GM23338 (cell line): Measurements from ENCODE around the gene HORMAD2. TPM values are rescaled to one million over a fixed set of nuclear protein-coding genes. Genes with fewer than 3 reads are reported as not detected.

Experiments used
- ATAC-seq: fragments of 200-7000 bp; cut with Tn5 transposase; 3 replicates; pipeline ENCODE4 v1.9.1; 2020
- DNase-seq: peaks from one replicate; pipeline ENCODE4 v3.0.0-alpha.2; 2015; ENCODE audit warnings: low spot score
- H2AFZ ChIP-seq: fragments of 200-600 bp; sonication (generic); 2 replicates; pipeline ENCODE4 v1.8.0; 2016; ENCODE audit warnings: antibody characterized with exemption, mild to moderate bottlenecking, moderate library complexity
- H3F3A ChIP-seq: fragments of 200-600 bp; sonication (generic); replicated peaks from 2 replicates; pipeline ENCODE4 v1.8.0; 2017; ENCODE audit warnings: antibody characterized with exemption, mixed run types, low read depth
- H3K27ac ChIP-seq: fragments of 200-600 bp; sonication (generic); 2 replicates; pipeline ENCODE4 v1.6.1; 2016; ENCODE audit warnings: low read depth
- H3K27me3 ChIP-seq: fragments of 200-600 bp; sonication (generic); 2 replicates; pipeline ENCODE4 v1.8.0; 2016; ENCODE audit warnings: mild to moderate bottlenecking, mixed run types, moderate library complexity; ENCODE audit not compliant: insufficient read depth
- H3K36me3 ChIP-seq: fragments of 200-600 bp; sonication (generic); 2 replicates; pipeline ENCODE4 v1.8.0; 2016; ENCODE audit warnings: mild to moderate bottlenecking; ENCODE audit not compliant: insufficient read depth
- H3K4me1 ChIP-seq: fragments of 200-600 bp; sonication (generic); 2 replicates; pipeline ENCODE4 v1.8.0; 2016; ENCODE audit warnings: mild to moderate bottlenecking, moderate library complexity; ENCODE audit not compliant: insufficient read depth
- H3K4me2 ChIP-seq: fragments of 200-600 bp; sonication (generic); 2 replicates; pipeline ENCODE4 v1.7.1; 2017; ENCODE audit warnings: mixed run types
- H3K4me3 ChIP-seq: fragments of 200-600 bp; sonication (generic); 2 replicates; pipeline ENCODE4 v1.6.1; 2016; ENCODE audit warnings: mixed run types
- H3K79me2 ChIP-seq: fragments of 200-600 bp; sonication (generic); replicated peaks from 2 replicates; pipeline ENCODE4 v1.8.0; 2017; ENCODE audit warnings: mild to moderate bottlenecking; ENCODE audit not compliant: insufficient read depth
- H3K9me2 ChIP-seq: fragments of 200-600 bp; sonication (generic); 2 replicates; pipeline ENCODE4 v1.8.0; 2017; ENCODE audit not compliant: insufficient read depth
- H4K20me1 ChIP-seq: fragments of 200-600 bp; sonication (generic); replicated peaks from 2 replicates; pipeline ENCODE4 v1.8.0; 2017; ENCODE audit warnings: mild to moderate bottlenecking; ENCODE audit not compliant: insufficient read depth
- H3K27ac Mint-ChIP-seq: 2 replicates; pipeline ENCODE4 v1.8.0; 2020; ENCODE audit warnings: inconsistent platforms, mild to moderate bottlenecking, moderate library complexity, mixed read lengths
- H3K27me3 Mint-ChIP-seq: 3 replicates; pipeline ENCODE4 v1.8.0; 2022; ENCODE audit warnings: low read depth, mild to moderate bottlenecking, moderate library complexity, mixed read lengths, inconsistent platforms; ENCODE audit not compliant: insufficient read depth, poor library complexity
- H3K36me3 Mint-ChIP-seq: 3 replicates; pipeline ENCODE4 v1.8.0; 2021; ENCODE audit warnings: low read depth, mild to moderate bottlenecking, inconsistent platforms, moderate library complexity, mixed read lengths
- H3K4me1 Mint-ChIP-seq: 3 replicates; pipeline ENCODE4 v1.8.0; 2020; ENCODE audit warnings: mild to moderate bottlenecking, inconsistent platforms, mixed read lengths
- H3K4me3 Mint-ChIP-seq: 3 replicates; pipeline ENCODE4 v1.8.0; 2021; ENCODE audit warnings: moderate library complexity, mild to moderate bottlenecking, inconsistent platforms, mixed read lengths
- H3K9me3 Mint-ChIP-seq: 3 replicates; pipeline ENCODE4 v1.8.0; 2020; ENCODE audit warnings: moderate library complexity, mild to moderate bottlenecking, inconsistent platforms, mixed read lengths
- CREB1 ChIP-seq: fragments of 250-450 bp; sonication (Bioruptor Pico); IDR thresholded peaks from 2 replicates; pipeline ENCODE4 v1.5.0; 2020; ENCODE audit warnings: low read depth, mild to moderate bottlenecking, moderate library complexity
- ETS1 ChIP-seq: IDR thresholded peaks from 2 replicates; pipeline ENCODE4 v1.6.1; 2016; ENCODE audit warnings: antibody characterized with exemption
- EZH2 ChIP-seq: fragments of 200-600 bp; sonication (generic); IDR thresholded peaks from one replicate; pipeline ENCODE4 v1.8.0; 2017; ENCODE audit warnings: antibody characterized with exemption, mild to moderate bottlenecking, low read depth; ENCODE audit not compliant: unreplicated experiment
- EZH2phosphoT487 ChIP-seq: fragments of 200-600 bp; sonication (generic); IDR thresholded peaks from one replicate; pipeline ENCODE4 v1.8.1; 2018; ENCODE audit warnings: antibody characterized with exemption; ENCODE audit not compliant: unreplicated experiment
- JUNB ChIP-seq: IDR thresholded peaks from one replicate; pipeline ENCODE4 v1.6.1; 2016; ENCODE audit warnings: antibody characterized with exemption; ENCODE audit not compliant: unreplicated experiment
- NANOG ChIP-seq: IDR thresholded peaks from 2 replicates; pipeline ENCODE4 v1.6.1; 2016; ENCODE audit warnings: antibody characterized with exemption, borderline replicate concordance
- POLR2AphosphoS5 ChIP-seq: IDR thresholded peaks from 2 replicates; pipeline ENCODE4 v1.6.1; 2016; ENCODE audit warnings: antibody characterized with exemption, low read depth
- REST ChIP-seq: IDR thresholded peaks from one replicate; pipeline ENCODE4 v1.6.1; 2018; ENCODE audit warnings: antibody characterized with exemption; ENCODE audit not compliant: unreplicated experiment
- STAT1 ChIP-seq: IDR thresholded peaks from one replicate; pipeline ENCODE4 v1.6.1; 2016; ENCODE audit warnings: antibody characterized with exemption; ENCODE audit not compliant: unreplicated experiment
- ZNF114 ChIP-seq: fragments of 250-450 bp; sonication (Bioruptor Pico); IDR thresholded peaks from 2 replicates; pipeline ENCODE4 v1.5.0; 2020; ENCODE audit warnings: mild to moderate bottlenecking, moderate library complexity
- ZNF331 ChIP-seq: fragments of 250-450 bp; sonication (Bioruptor Pico); IDR thresholded peaks from 2 replicates; pipeline ENCODE4 v1.5.0; 2020; ENCODE audit warnings: low read depth, mild to moderate bottlenecking, moderate library complexity
- polyA plus RNA-seq: library from polyadenylated mRNA; unstranded; fragments of >200 nt; fragmentation: Nextera tagmentation; extraction: Ambion mirVana; gene quantifications from 2 replicates; pipeline ENCODE4 v1.2.1, GENCODE V29; 2016
- total RNA-seq: library from RNA; depleted of rRNA; stranded (reverse); fragments of >200 nt; shearing (Covaris generic); gene quantifications from 2 replicates; pipeline ENCODE4 v1.2.3, GENCODE V29; 2014
- TF ChIP-seq, protein P1 (sequence below), 2 experiments: fragments of 200-600 bp in 1 of 2; sonication (generic) in 1 of 2; conservative IDR thresholded peaks; 2 replicates each; pipeline versions ENCODE4 v1.5.1 to v1.6.1; 2016 to 2017; ENCODE audit warnings: antibody characterized with exemption in 2 of 2, low read depth in 2 of 2, mild to moderate bottlenecking in 2 of 2, moderate library complexity in 1 of 2

Gene HORMAD2
- total and polyA plus RNA-seq, 2 experiments from 2014 or later = 0.40 TPM; not detected in 1

GRCh38 chr22:30186041-30186440 is 105.8 kb downstream of the HORMAD2 start:
- Mint-ChIP-seq H3K4me3 (no peak overlapping the region), H3K36me3 (no peaks in the 10 kb centered on the region), H3K4me1 (peaks cover 29% of the 10 kb centered on the region), H3K27me3 (peaks cover 2% of the 10 kb centered on the region), H3K9me3 (no peaks in the 10 kb centered on the region), H3K27ac (no peak overlapping the region)
- no peak overlapping the region for H3K27ac ChIP-seq
- no peaks in the 10 kb centered on the region for H3K79me2 ChIP-seq
- ATAC-seq = no peak
- H2AFZ ChIP-seq = no peak overlapping the region
- H3K4me1 ChIP-seq = peaks cover 38% of the 10 kb centered on the region
- H3K36me3 ChIP-seq = no peaks in the 10 kb centered on the region
- H3K4me2 ChIP-seq = 0 out of 2 replicates have a peak overlapping the region, but pooled peaks have one; percentile 8
- H3K4me3 ChIP-seq = no peak overlapping the region
- H3K27me3 ChIP-seq = no peaks in the 10 kb centered on the region
- H3F3A ChIP-seq = no peaks in the 10 kb centered on the region
- no peak for DNase-seq
- H4K20me1 ChIP-seq = no peaks in the 10 kb centered on the region
- no peak for TF ChIP-seq ZNF114 (CRISPR knock-in tag)
- no peaks in the 10 kb centered on the region for H3K9me2 ChIP-seq

DNA sequence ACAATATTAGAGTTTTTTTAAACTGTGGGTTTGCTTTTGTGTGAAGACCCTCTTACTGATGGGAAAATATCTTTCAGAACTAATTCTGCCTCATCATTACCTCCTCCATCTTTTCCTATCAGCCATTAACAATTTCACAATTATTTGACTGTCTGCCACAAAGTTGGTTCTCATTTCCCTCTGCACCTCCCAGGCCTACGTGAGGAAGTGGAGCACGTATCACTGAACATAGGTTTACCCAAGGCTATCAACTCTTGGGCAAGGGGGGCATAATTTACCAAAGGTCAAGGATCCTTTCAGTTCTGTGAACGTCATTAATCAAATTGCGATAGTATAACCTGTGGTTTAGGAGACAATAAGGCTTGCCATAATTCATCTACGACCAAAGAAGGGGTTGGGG is 106.2 kb downstream of the HORMAD2 start:
- Histone ChIP-seq H3K27ac (no peak overlapping the region), H3F3A (no peaks in the 10 kb centered on the region), H2AFZ (no peak overlapping the region), H3K27me3 (no peaks in the 10 kb centered on the region), H3K4me3 (no peak overlapping the region), H3K4me2 (no peak overlapping the region), H3K4me1 (peaks cover 42% of the 10 kb centered on the region), H3K79me2 (no peaks in the 10 kb centered on the region), H3K36me3 (no peaks in the 10 kb centered on the region), H4K20me1 (no peaks in the 10 kb centered on the region), H3K9me2 (no peaks in the 10 kb centered on the region)
- Mint-ChIP-seq H3K27me3 (peaks cover 2% of the 10 kb centered on the region), H3K4me1 (peaks cover 30% of the 10 kb centered on the region), H3K27ac (no peak overlapping the region), H3K9me3 (no peaks in the 10 kb centered on the region), H3K4me3 (no peak overlapping the region), H3K36me3 (no peaks in the 10 kb centered on the region)
- TF ChIP-seq JUNB = no peak
- no peak for TF ChIP-seq NANOG
- ATAC-seq (no peak), DNase-seq (no peak)

GRCh38 chr22:30187094-30187493 is 106.8 kb downstream of the HORMAD2 start:
- no peak overlapping the region for H3K27ac ChIP-seq
- H3K36me3 ChIP-seq = no peaks in the 10 kb centered on the region
- no peak overlapping the region for H2AFZ ChIP-seq
- H3K4me1 ChIP-seq = peaks cover 42% of the 10 kb centered on the region
- no peak overlapping the region for H3K4me2 ChIP-seq
- no peaks in the 10 kb centered on the region for H3K79me2 ChIP-seq
- Mint-ChIP-seq H3K4me1 (peaks cover 34% of the 10 kb centered on the region), H3K4me3 (no peak overlapping the region), H3K27ac (no peak overlapping the region), H3K27me3 (peaks cover 2% of the 10 kb centered on the region), H3K9me3 (no peaks in the 10 kb centered on the region), H3K36me3 (no peaks in the 10 kb centered on the region)
- no peaks in the 10 kb centered on the region for H3K27me3 ChIP-seq
- H4K20me1 ChIP-seq = no peaks in the 10 kb centered on the region
- no peak for DNase-seq
- H3K9me2 ChIP-seq = no peaks in the 10 kb centered on the region
- ATAC-seq = no peak
- no peaks in the 10 kb centered on the region for H3F3A ChIP-seq
- no peak overlapping the region for H3K4me3 ChIP-seq
- no peak for TF ChIP-seq REST
- no peak for TF ChIP-seq STAT1
- TF ChIP-seq EZH2phosphoT487 = no peak
- TF ChIP-seq JUNB = no peak
- TF ChIP-seq, protein P1, sequence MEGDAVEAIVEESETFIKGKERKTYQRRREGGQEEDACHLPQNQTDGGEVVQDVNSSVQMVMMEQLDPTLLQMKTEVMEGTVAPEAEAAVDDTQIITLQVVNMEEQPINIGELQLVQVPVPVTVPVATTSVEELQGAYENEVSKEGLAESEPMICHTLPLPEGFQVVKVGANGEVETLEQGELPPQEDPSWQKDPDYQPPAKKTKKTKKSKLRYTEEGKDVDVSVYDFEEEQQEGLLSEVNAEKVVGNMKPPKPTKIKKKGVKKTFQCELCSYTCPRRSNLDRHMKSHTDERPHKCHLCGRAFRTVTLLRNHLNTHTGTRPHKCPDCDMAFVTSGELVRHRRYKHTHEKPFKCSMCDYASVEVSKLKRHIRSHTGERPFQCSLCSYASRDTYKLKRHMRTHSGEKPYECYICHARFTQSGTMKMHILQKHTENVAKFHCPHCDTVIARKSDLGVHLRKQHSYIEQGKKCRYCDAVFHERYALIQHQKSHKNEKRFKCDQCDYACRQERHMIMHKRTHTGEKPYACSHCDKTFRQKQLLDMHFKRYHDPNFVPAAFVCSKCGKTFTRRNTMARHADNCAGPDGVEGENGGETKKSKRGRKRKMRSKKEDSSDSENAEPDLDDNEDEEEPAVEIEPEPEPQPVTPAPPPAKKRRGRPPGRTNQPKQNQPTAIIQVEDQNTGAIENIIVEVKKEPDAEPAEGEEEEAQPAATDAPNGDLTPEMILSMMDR (conservative IDR thresholded peaks at IDR 0.05; ENCODE audit: low read depth in 2 of 2) = no peak
- TF ChIP-seq POLR2AphosphoS5 = no peak
- TF ChIP-seq CREB1 = no peak
- no peak for TF ChIP-seq ETS1
- no peak for TF ChIP-seq EZH2
- no peak for TF ChIP-seq ZNF331 (CRISPR knock-in tag)
